Measurements from ENCODE around the gene VSIG2.
"Not testable (repeated sequence)": the region's sequence is repeated elsewhere in the genome, so short reads cannot be mapped to it uniquely, and the experiment has no call there.

Gene VSIG2, protein sequence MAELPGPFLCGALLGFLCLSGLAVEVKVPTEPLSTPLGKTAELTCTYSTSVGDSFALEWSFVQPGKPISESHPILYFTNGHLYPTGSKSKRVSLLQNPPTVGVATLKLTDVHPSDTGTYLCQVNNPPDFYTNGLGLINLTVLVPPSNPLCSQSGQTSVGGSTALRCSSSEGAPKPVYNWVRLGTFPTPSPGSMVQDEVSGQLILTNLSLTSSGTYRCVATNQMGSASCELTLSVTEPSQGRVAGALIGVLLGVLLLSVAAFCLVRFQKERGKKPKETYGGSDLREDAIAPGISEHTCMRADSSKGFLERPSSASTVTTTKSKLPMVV
- 0 to 0.35 reads per million in 2 donors for total RNA-seq

DNA sequence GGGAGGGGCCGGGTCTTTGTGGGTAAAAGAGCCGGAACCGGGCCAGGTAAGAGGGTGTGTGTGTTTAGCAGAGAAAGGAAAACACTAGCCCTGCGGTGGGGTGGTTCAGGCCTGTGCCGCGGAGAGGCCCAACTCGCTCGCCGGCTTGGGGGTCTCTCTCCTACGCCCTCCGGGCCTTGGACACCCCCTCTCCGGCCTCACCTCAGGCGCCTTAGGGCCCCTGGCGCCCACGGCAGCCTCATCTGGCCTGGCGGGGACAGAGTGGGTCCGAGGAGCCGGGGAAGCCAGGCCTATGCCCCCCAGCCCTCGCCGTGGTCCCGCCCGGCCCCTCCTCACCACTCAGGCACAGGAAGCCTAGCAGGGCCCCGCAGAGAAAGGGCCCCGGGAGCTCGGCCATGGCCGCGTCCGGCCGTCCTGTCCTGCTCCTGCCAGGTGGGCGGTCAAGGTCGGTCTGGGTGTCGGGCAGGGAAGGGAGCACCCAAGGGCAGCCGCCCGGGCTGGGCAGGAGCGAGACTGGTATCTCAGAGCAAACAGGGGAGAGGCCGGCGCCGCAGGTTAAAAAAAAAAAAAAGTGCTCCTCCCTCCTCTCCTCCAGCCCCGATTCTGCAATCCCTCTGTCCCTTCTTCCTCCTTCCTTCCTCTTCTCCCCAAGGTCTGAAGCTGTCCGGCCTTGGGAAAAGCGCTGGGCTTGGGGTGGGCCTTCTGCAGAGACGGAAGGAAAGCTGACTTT, at the start of gene VSIG2:
TSS of gene VSIG2 (minus strand) at position 515 of the 730 bp plus-strand sequence. CDS start at position 397, 118 bp downstream.
- no peak for DNase-seq

DNA sequence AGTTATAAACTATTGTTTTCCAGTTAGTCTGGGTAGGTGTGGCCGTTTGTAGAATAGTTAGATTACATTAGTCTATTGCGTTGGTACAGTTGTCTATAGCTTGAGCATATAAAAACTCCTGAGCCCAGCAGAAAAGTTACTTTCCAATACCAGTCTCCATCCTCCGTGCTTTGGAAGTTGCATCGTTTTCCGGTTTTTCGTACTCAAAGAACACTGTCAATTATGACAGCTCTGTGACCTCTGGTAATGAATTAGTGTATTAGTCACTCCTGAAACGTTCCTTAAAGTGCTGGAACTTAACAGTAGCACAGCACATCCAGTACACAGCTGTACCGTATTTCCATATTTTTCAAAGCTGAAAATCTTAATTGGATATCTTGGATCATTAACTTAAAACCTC, 49.0 kb upstream of the VSIG2 start:
- DNase-seq, result no peak

DNA sequence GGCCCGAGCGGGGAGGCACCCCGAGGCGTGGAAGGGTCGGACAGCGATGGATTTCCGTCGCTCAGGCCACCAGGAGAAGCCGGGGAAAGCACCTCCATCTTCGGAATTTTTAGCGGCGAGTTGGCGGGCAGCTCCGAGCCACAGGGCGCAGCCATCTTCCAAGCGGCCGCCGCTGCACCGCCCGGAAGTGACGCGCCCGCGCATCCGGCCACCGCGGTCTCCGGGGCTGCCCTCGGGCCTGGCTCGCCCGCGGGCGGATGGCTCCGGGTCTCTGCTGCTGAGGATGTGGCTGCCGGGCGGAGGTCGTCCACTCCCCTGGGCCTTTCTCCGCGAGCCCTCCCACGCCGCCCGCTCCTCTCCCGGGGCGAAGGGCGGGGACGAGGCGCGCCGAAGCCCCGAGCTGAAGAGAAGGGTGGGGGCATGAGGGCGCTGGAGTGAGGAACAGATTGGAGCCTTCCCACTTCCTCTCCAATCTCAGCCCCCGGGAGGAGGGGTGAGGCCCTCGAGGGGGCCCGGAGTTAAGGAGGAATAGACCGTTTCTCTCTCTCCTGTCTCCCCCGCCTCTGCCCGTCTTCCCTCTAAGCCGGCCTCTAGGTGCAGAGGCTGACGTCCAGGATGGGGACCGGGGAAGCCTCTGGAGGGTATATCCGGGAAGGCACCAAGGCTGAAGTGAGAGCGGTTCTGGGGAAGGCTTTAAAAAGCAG, 48.3 kb upstream of the VSIG2 start, which contains the start of gene MSANTD2:
TSS of gene MSANTD2 (minus strand) at position 181 of the 704 bp plus-strand sequence. CDS start at position 155, 26 bp downstream.
- peak; percentile 73 for DNase-seq

DNA sequence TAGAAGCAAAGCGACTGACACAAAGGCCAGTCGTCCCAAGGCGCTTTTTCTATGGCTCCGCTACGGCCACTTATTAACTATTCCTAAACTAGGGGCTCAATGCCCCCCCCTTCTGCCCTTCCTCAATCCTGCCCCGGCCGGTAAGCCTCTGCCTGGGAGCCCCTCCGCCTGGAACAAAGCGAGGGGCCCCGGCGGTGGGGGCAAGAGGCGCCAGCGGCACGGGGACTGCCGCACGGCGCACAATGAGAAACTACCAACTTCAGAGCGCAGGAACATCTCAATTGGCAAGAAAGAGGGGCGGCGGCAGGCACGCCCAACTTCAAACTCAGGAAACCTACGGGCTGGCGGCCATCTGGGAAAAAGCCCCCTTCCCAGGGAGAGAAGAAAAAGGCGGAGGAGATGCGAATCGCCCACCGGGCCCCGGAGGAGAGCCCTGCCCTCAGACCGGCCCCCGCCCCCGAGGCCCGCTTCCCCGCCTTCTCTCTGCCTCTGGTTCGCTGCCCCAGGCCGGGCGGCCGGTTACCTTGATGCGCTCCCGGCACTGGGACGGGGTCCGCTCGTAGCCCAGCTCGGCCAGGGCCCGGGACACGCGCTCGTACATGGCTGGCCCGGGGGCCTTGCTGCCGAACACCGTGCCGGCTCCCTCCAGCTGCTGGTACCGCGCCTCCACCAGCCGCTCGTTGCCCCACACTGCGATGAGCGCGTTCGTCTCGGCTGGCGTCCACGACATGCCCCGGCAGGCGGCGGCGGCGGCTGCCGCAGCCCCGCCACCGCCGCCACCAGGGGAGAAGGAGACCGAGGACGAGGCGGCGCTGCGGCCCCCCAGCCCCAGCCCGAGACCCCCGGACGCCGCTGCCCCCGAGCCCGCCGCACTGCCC, 47.5 kb upstream of the VSIG2 start:
- peak; percentile 39 for DNase-seq

DNA sequence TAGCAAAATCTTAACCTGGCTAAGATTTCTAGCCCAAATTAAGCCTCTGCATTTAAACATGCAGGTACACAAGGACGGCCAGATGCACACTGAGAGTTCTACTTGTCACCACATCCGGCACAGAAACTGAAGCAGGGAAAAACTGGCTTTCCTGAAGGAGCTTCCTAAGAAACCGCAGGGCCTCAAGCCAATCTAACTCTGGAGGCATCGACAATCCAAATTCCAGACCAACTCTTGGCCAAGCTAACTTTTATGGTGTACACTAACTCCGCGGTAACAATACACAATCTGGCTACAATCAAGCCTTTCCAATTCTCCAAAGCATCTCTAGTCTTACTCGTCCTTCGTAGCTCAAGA, 46.9 kb upstream of the VSIG2 start:
- no peak for DNase-seq

DNA sequence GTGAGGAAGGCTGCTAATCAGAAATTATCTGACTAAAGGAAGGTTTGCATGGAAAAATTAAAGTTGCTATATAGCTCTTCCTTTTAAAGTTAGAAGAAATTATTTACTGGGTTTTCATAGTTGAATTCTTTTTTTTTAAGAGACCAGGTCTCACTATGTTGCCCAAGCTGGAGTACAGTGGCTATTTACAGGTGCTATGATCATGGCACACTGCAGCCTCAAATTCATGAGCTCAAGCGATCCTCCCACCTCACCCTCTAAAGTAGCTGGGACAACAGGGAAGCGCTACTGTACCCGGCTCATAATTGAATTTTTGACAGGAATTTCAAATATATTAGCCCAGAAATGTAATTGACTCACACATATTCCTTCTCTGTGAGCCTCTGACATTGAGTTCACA, 44.3 kb upstream of the VSIG2 start:
- no peak for DNase-seq

DNA sequence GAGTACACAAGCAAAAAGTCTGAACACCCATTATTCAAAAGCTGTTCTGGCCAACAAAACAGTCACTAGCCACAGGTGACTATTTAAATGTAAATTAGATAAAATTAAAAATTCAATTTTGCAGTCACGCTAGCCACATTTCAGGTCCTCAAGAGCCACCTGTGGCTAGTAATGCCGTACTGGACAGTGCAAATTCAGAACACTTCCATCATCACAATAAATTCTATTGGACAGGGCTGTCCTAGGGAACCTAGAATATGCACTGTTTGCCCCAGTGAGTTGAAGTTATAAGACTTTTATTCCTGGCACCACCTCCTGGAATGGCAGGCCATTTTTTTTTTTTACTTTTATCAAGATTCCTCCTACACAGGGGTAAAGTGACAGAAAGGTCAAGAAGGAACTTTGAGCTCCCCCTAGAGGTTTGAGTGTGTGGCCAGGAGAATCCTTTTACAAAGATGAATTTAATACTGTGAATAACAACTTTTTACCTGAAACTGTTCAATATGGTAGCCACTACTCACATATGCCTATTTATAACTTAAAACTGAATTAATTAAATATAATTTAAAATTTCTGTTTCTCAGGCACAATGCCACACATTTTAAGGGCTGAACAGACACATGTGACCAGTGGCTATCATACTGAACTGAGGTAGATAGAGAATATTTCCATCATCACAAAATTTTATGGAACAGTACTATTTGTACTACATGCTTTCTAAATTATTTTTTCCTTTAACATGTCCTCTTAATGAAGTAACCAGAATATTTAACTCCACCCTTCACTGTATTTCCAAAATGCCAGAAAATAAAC, 41.6 kb upstream of the VSIG2 start:
- no peak for DNase-seq

DNA sequence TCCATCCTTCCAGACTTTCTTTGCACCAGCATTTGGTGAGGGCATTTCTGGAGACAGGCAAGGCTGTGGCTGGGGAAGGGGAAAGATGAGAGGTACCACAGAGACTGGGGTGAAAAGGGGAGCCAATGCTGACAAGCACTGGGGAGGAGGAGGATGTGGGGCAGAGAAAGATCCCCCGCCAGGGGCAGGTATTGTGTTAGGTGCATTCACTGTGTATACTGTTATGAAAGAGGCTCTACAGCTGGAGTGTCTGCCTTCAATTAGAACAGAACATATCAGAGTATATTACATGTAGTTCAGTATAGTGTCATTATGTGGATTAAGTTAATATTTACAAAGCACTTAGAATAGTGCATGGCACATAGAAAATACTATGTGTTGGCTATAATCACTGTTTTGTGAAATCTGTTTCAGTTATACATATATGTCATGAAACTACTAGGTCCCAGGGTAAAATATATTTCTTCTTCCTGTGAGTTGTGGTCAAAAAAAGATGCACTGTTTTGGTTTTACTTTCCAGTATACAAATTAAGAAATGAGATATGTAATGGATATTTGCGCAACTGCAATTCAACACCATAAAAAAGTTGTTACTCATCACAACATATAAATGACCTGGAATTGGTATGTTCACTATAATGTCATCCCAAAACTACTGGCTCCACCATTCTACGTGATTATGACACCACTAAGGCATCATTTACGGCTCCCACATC, 39.7 kb upstream of the VSIG2 start:
- DNase-seq, result no peak

DNA sequence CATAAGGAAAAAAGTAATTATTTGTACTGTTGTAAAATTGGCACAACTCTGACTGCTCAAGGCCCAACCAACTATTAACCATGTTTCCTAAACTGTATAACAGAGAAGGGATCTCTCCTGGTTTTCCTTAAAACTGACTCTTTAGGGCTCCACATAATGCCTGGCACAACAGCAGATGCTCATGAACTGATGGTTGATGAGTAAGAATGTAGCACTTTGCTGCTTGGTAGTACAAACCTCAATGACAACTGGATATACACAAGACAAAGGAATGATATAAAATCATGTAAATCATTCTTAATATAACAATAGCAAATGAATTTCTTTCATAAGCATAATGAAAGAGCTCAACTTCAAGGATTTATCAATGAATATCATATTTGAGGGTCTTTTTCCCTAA, 36.5 kb upstream of the VSIG2 start:
- DNase-seq, result no peak

DNA sequence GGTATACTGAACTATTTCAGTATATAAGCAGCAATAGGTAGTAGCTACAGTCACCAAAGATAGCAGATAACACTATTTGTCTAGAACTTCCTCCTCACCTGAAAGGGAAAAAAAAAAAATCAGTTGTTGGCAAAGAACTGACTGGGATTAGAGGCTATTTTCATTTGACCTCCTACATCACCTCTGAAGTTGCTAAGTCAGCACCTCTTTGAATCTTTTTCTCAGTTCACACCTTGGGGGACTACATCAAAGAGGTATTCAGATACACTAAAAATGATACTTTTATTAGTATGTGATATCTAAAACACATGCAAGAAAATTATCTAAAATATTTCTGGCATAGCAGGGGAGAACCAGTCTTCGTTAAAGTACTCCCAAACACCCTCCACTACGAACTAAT, 32.0 kb upstream of the VSIG2 start:
- DNase-seq, result no peak

DNA sequence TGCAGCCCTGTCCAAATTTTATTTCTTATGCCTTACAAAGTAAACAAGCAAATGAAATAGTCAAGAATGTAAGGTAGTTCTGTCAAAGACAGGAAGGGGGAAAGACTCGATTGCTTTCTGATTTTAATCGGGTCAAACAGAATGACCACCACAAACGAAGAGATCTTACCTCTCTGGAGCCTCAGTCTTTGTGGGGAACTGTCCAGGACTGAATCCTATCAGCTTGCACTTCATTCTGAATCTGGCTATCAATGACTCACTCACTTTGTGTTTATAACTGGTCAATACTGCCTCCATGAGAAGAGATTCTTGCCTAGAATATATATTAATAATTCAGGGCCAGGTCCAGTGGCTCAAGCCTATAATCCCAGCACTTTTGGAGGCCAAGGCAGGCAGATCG, 30.9 kb upstream of the VSIG2 start:
- DNase-seq, result no peak

DNA sequence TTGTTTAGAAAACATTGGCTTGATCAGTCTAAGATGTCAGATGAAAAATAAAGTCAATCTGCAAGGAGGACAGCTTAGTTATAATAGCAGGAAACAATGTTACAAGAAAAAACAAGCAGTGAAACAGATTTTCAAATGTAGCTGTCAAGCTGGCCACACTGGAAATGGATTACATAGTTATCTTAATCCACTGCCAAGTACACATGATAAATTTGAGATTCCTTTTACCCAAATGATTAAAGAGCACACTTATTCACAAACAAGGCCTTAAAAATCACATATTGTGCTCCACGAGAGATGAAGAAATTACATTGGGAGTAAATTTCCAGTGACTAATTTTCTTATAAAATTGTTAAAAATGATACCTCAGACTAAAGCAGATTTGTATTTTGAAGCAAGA, 27.5 kb upstream of the VSIG2 start:
- no peak for DNase-seq

DNA sequence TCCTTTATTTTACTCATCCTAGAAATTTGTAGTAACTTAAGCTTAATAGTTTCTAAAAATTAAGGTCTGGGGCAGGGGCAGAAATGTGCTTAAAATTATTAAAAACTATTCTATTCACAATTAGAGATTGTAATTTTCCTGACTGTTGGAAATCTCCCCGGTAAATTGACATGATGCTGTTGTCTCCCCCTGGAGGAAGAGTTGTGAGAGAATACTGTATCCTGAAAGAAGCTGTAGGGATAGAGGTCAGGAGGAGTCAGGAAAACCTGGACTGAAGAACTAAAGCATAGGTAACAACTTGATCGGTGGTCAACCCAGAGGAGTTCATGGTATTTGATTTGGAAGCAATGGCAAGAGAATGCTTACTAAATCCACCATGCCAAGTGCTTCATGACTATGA, 26.2 kb upstream of the VSIG2 start:
- no peak for DNase-seq

DNA sequence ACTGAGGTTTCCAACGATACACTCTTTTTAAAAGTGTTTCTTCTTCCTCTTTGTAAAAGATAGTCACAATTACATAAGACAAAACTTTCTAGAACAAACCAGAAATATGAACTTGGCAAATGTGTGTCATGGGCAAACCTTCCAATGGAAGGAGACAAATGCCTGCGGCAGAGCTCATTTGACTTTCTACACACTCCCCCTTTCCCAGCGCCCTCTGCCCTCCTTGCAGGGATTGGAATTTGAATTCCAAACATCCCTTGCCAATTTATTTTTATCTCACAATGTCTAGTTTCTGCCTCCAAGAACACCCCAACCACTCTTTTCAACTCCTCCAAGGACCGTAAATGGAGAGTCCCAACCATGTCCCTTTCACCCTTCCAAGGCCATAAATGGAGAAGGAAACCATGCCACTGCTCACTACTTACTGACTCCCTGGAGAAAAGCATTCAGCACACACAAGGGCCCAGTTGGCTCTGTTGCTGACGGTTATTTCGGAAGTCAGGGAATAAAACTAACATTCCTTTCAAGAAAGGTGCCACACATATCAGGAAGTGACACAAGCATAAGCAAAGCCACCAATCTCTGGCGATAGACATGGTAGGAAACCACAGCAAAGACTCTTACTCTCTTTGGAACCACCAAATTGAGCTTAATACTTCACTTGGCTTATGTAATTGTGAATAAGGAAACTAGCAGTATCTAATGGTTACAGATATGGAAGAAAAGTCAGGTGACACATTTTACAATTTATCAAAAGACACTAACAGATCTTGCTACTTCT, 25.0 kb upstream of the VSIG2 start:
- no peak for DNase-seq

DNA sequence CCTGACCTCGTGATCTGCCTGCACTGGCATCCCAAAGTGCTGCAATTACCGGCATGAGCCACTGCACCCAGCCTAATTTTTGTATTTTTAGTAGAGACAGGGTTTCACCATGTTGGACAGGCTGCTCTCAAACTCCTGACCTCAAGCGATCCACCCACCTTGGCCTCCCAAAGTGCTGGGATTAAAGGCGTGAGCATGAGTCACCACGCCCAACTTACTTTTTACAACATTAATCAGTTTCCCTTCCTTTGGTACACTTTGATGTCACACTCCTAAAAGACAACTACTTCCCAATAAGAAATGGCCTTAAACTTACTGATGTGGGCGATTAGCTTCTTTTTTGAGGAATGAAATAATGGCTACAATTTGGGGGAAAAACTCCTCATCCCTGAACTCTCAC, 18.9 kb upstream of the VSIG2 start:
- not testable (repeated sequence) for DNase-seq

DNA sequence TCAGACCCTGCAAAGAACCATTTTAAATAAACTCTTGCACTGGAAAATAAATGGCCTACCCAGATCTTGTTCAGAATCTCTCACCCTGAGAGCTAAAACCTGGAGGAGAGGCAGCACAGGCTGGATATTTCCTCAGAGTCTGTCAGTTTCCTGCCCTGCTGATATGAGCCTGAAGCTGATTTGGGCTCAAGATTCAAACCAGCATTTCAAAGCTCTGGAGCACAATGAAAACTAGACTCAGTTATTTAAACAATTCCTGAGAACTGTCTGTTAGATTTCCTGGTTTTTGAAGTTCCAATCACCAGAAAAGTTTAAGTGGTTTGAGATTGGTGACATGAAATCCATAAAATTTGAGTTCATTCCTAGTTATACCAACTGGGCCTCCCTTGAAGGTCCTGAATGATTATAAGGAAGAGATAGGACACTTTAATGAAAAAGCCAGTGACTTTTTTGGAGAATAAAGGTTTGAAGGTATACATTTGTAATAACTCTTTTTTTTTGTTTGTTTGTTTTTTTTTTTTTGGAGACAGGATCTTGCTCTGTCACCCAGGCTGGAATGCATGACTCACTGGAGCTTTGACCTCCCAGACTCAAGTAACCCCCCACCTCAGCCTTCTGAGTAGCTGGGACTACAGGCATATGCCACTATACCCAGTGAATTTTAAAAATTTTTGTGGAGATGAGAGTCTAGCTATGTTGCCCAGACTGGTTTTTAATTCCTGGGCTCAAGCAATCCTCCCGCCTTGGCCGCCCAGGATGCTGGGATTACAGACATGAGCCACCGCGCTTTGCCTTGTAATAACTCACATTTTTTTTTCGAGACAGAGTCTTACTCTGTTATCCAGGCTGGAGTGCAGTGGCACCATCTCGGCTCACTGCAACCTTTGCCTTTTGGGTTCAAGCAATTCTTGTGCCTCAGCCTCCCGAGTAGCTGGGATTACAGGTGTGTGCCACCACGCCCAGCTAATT, 18.0 kb upstream of the VSIG2 start:
- DNase-seq, result no peak

DNA sequence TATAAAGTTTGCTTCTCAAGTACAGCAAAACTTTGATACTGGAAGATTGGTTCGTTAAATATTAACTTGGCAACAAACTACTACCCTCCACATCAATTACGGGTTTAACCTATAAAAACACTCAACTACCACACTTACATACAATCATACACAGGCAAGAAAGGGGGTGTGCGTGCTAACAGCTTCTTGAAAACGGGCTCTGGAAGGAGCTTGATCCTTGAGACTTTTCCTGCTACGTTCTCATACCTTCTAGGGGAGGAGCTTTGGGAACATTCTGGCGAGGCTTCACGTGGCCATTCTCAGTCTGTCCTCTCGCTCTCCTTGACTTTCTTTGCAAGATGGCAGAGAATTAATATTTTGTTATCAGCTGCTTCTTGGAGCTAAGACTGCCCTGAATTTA, 16.9 kb upstream of the VSIG2 start:
- DNase-seq, result no peak

DNA sequence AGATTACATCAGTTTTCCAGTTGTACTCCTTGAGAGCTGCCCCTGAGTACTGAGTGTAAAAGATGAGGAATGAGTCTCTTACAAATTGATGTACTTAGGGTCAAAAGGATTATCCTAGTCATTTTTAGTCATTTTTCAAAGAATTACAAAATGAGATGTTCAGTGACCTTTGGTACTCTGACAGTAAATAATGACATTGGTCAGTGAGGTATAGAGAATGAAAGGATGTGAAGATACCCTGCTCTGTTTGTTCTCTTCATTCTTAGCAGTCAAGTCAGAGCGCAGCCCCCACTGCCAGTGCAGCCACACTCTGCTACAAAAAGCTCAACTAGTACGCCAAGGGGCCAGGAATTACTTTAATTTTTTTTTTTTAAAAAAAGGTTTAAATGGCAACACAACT, 14.1 kb upstream of the VSIG2 start:
- no peak for DNase-seq
